MM.1S (cell line): ENCODE results near the gene OR10G6.

ENCODE experiments used
- EZH2 ChIP-seq: fragments of 300-600 bp; sonication (generic); optimal IDR thresholded peaks from 2 replicates; pipeline ENCODE3; 2017; ENCODE audit warnings: low read depth, mild to moderate bottlenecking, antibody characterized with exemption, low read length, mixed read lengths
- TF ChIP-seq, protein P1 (sequence below): fragments of 300-600 bp; sonication (generic); IDR thresholded peaks from 2 replicates; pipeline ENCODE4 v1.5.1; 2016; ENCODE audit warnings: antibody characterized with exemption, low read length, mixed read lengths

DNA sequence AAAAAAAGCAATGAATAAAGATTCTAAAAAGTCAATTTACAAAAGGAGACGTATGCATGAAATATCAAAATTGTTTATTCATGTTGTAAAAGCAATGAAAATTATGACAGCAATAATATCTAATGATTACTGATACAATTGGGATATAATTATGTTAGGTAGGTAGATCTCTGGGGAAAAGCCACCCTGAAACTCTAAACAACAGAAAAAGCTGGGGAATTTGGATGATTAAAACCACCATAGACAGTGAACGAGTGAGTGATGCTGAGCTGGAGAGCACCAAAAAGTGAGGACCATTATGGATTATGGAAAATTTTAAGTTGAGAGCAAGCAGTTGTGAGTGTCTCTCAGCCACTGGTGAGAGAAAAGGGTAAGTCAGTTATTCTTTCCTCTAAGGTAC lies 31.5 kb upstream of the OR10G6 start, which contains the start of gene OR10G8:
- TF ChIP-seq, protein P1, sequence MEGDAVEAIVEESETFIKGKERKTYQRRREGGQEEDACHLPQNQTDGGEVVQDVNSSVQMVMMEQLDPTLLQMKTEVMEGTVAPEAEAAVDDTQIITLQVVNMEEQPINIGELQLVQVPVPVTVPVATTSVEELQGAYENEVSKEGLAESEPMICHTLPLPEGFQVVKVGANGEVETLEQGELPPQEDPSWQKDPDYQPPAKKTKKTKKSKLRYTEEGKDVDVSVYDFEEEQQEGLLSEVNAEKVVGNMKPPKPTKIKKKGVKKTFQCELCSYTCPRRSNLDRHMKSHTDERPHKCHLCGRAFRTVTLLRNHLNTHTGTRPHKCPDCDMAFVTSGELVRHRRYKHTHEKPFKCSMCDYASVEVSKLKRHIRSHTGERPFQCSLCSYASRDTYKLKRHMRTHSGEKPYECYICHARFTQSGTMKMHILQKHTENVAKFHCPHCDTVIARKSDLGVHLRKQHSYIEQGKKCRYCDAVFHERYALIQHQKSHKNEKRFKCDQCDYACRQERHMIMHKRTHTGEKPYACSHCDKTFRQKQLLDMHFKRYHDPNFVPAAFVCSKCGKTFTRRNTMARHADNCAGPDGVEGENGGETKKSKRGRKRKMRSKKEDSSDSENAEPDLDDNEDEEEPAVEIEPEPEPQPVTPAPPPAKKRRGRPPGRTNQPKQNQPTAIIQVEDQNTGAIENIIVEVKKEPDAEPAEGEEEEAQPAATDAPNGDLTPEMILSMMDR: no peak
- no peak for TF ChIP-seq EZH2
